HEK293T (cell line): ENCODE measurements around the gene EGFLAM.

ENCODE experiments used
- ARNT ChIP-seq: fragments of 450-650 bp; IDR thresholded peaks from 2 replicates; pipeline ENCODE4 v1.6.1; 2017; ENCODE audit warnings: mild to moderate bottlenecking
- BHLHE40 ChIP-seq: fragments of 450-650 bp; IDR thresholded peaks from 2 replicates; pipeline ENCODE4 v1.6.1; 2016; ENCODE audit warnings: mild to moderate bottlenecking, moderate library complexity, borderline replicate concordance
- CTBP1 ChIP-seq: fragments of 450-650 bp; IDR thresholded peaks from 2 replicates; pipeline ENCODE4 v1.6.1; 2016; ENCODE audit warnings: borderline replicate concordance
- FOXK2 ChIP-seq: fragments of 450-650 bp; IDR thresholded peaks from 2 replicates; pipeline ENCODE4 v1.6.1; 2016; ENCODE audit warnings: mild to moderate bottlenecking
- HDGF ChIP-seq: fragments of 450-650 bp; IDR thresholded peaks from 2 replicates; pipeline ENCODE4 v1.6.1; 2017; ENCODE audit warnings: antibody characterized with exemption, borderline replicate concordance
- L3MBTL2 ChIP-seq: fragments of 450-650 bp; conservative IDR thresholded peaks from 2 replicates; pipeline ENCODE4 v1.6.1; 2016; ENCODE audit warnings: mild to moderate bottlenecking
- NFRKB ChIP-seq: fragments of 450-650 bp; IDR thresholded peaks from 2 replicates; pipeline ENCODE4 v1.6.1; 2016; ENCODE audit warnings: mild to moderate bottlenecking, moderate library complexity
- SP1 ChIP-seq: fragments of 450-650 bp; IDR thresholded peaks from 2 replicates; pipeline ENCODE4 v1.6.1; 2017
- SUZ12 ChIP-seq: fragments of 450-650 bp; IDR thresholded peaks from 2 replicates; pipeline ENCODE4 v1.6.1; 2016; ENCODE audit warnings: mild to moderate bottlenecking
- TARDBP ChIP-seq: fragments of 450-650 bp; IDR thresholded peaks from 2 replicates; pipeline ENCODE4 v1.6.1; 2016
- TF ChIP-seq, protein P1 (sequence below): fragments of 450-650 bp; IDR thresholded peaks from 2 replicates; pipeline ENCODE4 v1.6.1; 2016

DNA sequence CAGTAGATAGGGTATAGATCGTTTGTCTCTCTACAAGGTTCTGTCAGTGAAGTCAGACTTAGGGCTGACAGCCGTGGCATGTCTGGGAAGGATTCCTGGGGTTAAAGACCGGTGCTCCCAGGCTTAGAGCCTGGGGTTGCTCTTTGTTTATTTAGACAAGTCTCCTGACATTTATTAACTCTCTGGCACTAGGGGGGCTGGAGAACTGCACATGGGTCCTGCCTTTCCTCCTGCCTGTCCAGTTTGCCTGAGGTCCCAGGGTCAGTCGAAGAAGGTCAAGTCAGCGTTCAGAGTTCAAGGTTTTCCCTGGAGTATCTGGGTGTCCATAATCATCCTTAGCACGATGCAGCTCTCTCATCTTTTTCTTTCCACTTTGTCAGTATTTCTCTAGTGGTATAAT, 5.6 kb downstream of the EGFLAM start:
- no peak for TF ChIP-seq SUZ12
- TF ChIP-seq HDGF: no peak
- no peak for TF ChIP-seq ARNT
- no peak for TF ChIP-seq FOXK2
- no peak for TF ChIP-seq BHLHE40
- TF ChIP-seq, protein P1, sequence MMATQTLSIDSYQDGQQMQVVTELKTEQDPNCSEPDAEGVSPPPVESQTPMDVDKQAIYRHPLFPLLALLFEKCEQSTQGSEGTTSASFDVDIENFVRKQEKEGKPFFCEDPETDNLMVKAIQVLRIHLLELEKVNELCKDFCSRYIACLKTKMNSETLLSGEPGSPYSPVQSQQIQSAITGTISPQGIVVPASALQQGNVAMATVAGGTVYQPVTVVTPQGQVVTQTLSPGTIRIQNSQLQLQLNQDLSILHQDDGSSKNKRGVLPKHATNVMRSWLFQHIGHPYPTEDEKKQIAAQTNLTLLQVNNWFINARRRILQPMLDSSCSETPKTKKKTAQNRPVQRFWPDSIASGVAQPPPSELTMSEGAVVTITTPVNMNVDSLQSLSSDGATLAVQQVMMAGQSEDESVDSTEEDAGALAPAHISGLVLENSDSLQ: no peak
- no peak for TF ChIP-seq SP1
- TF ChIP-seq NFRKB: no peak
- TF ChIP-seq L3MBTL2: no peak
- no peak for TF ChIP-seq CTBP1
- no peak for TF ChIP-seq TARDBP
